K562 (cell line): ENCODE measurements around the gene KIZ. TPM values are rescaled to one million over a fixed set of nuclear protein-coding genes. Genes with fewer than 3 reads are reported as not detected.

Experiments used
- ATAC-seq: fragments of 200-7000 bp; cut with Tn5 transposase; 3 replicates; pipeline ENCODE4 v1.9.1; 2020; ENCODE audit warnings: moderate library complexity
- BruUV-seq: library from RNA; stranded (reverse); fragments of 400-500 nt; replicated peaks from 2 replicates; lab custom pipeline; 2021; lab: Mats Ljungman, UMichigan
- CTCF ChIA-PET: fragments of 300-600 bp; formaldehyde crosslinking; extraction: SDS; loops from one replicate; lab custom pipeline; 2021; ENCODE audit warnings: low intra/inter-chr PET ratio; lab: Yijun Ruan, JAX
- POLR2A ChIA-PET: fragments of 300-600, 350-650 bp; sonication (Branson Sonifier 250); formaldehyde crosslinking; extraction: SDS; loops from one replicate; lab custom pipeline; 2021; ENCODE audit warnings: antibody characterized with exemption, inconsistent platforms; lab: Yijun Ruan, JAX
- DNase-seq, 4 experiments: peaks; one replicate each; pipeline versions ENCODE4 v3.0.0 to v3.0.0-alpha.2; 2011 to 2018; ENCODE audit warnings: low spot score in 3 of 4, mixed read lengths in 3 of 4; ENCODE audit errors: extremely low read depth in 1 of 4
- FAIRE-seq: peaks from 2 replicates; lab custom pipeline; 2011; peaks lifted over from hg19 to GRCh38; lab: Jason Lieb, UNC
- H2AFZ ChIP-seq: 2 replicates; pipeline ENCODE4 v1.6.0; 2011; ENCODE audit warnings: low read depth, low read length, control low read depth, inconsistent platforms
- H3K27ac ChIP-seq: fragments of 200-600 bp; 3 replicates; pipeline ENCODE4 v1.8.0; 2011; ENCODE audit warnings: low read depth, mild to moderate bottlenecking, control low read depth, inconsistent platforms, low read length, moderate library complexity, mixed read lengths; ENCODE audit errors: extremely low read depth
- H3K27me3 ChIP-seq, 2 experiments: fragments of 300-600 bp in 1 of 2; 2 replicates in 1 of 2; 3 replicates in 1 of 2; pipeline versions ENCODE4 v1.6.0 to v1.8.0; 2011; ENCODE audit warnings: inconsistent platforms in 2 of 2, low read length in 2 of 2, mild to moderate bottlenecking in 1 of 2, mixed read lengths in 1 of 2, moderate library complexity in 1 of 2; ENCODE audit not compliant: control insufficient read depth in 2 of 2, insufficient read depth in 2 of 2
- H3K36me3 ChIP-seq: fragments of 300-600 bp; 3 replicates; pipeline ENCODE4 v1.8.0; 2011; ENCODE audit warnings: mild to moderate bottlenecking, low read length, inconsistent platforms; ENCODE audit not compliant: control insufficient read depth, insufficient read depth
- H3K4me1 ChIP-seq, 2 experiments: fragments of 200-600 bp in 1 of 2; replicated peaks in 1 of 2; 2 replicates in 1 of 2; 3 replicates in 1 of 2; pipeline versions ENCODE4 v1.5.1 to v1.8.0; 2011; ENCODE audit warnings: inconsistent platforms in 2 of 2, low read length in 2 of 2, mild to moderate bottlenecking in 1 of 2, mixed read lengths in 1 of 2, moderate library complexity in 1 of 2; ENCODE audit not compliant: control insufficient read depth in 2 of 2, insufficient read depth in 2 of 2
- H3K4me2 ChIP-seq: 2 replicates; pipeline ENCODE4 v1.6.1; 2011; ENCODE audit warnings: low read length, control low read depth, inconsistent platforms, mixed read lengths; ENCODE audit not compliant: insufficient read depth
- H3K4me3 ChIP-seq: fragments of 200-600 bp; sonication (generic), shearing (Covaris generic); 2 replicates; pipeline ENCODE4 v1.5.1; 2016; ENCODE audit warnings: control low read depth, inconsistent platforms
- H3K79me2 ChIP-seq: fragments of 200-600 bp; 3 replicates; pipeline ENCODE4 v1.8.0; 2011; ENCODE audit warnings: low read length, inconsistent platforms; ENCODE audit not compliant: control insufficient read depth, insufficient read depth
- H3K9ac ChIP-seq, 2 experiments: 2 replicates each; pipeline versions ENCODE4 v1.6.0 to v1.6.1; 2011; ENCODE audit warnings: low read depth in 2 of 2, low read length in 2 of 2, control low read depth in 1 of 2, inconsistent platforms in 1 of 2, mild to moderate bottlenecking in 1 of 2, mixed read lengths in 1 of 2; ENCODE audit not compliant: insufficient read depth in 1 of 2
- H3K9me1 ChIP-seq: one replicate; pipeline ENCODE4 v1.6.0; 2011; ENCODE audit warnings: inconsistent platforms, mild to moderate bottlenecking, low read length, moderate library complexity; ENCODE audit not compliant: control insufficient read depth, insufficient read depth
- H3K9me3 ChIP-seq: replicated peaks from 2 replicates; pipeline ENCODE4 v1.5.1; 2011; ENCODE audit warnings: low read depth, low read length, inconsistent platforms; ENCODE audit not compliant: control insufficient read depth, insufficient read depth
- H4K20me1 ChIP-seq: replicated peaks from 2 replicates; pipeline ENCODE4 v1.6.1; 2011; ENCODE audit warnings: low read length, inconsistent platforms, mixed read lengths; ENCODE audit not compliant: control insufficient read depth, insufficient read depth
- DMBX1 ChIP-seq: fragments of 250-450 bp; sonication (Bioruptor Pico); IDR thresholded peaks from 2 replicates; pipeline ENCODE4 v1.8.0; 2022; ENCODE audit warnings: inconsistent platforms, mild to moderate bottlenecking, moderate library complexity, borderline replicate concordance
- EZH2 ChIP-seq: IDR thresholded peaks from 2 replicates; pipeline ENCODE4 v1.6.1; 2012; ENCODE audit warnings: low read depth, mild to moderate bottlenecking, inconsistent platforms, low read length, borderline replicate concordance
- MCM5 ChIP-seq: fragments of 450-650 bp; IDR thresholded peaks from 2 replicates; pipeline ENCODE4 v1.6.1; 2016; ENCODE audit warnings: low read depth
- NFXL1 ChIP-seq: fragments of 450-650 bp; formaldehyde crosslinking; IDR thresholded peaks from 2 replicates; pipeline ENCODE4 v1.4.0; 2021; ENCODE audit warnings: mild to moderate bottlenecking
- PCBP1 ChIP-seq: fragments of 200-400 bp; formaldehyde crosslinking; IDR thresholded peaks from 2 replicates; pipeline ENCODE4 v1.6.1; 2018; ENCODE audit warnings: mild to moderate bottlenecking, low read depth, low read length; ENCODE audit not compliant: poor library complexity, severe bottlenecking
- TRIM28 ChIP-seq: fragments of 450-650 bp; IDR thresholded peaks from 2 replicates; pipeline ENCODE4 v1.6.1; 2017
- U2AF1 ChIP-seq: fragments of 200-400 bp; formaldehyde crosslinking; optimal IDR thresholded peaks from 2 replicates; pipeline ENCODE3; 2017; ENCODE audit warnings: mild to moderate bottlenecking, low read depth, low read length, moderate library complexity
- ZNF274 ChIP-seq: IDR thresholded peaks from 2 replicates; pipeline ENCODE4 v1.6.1; 2011; ENCODE audit warnings: low read depth, mild to moderate bottlenecking, low read length, moderate library complexity, borderline replicate concordance
- WGBS: fragments of 100-300 bp; shearing (Covaris generic); methylation state at CpG from one replicate; pipeline ENCODE4 v1.1.6; 2016; ENCODE audit warnings: low coverage, mixed read lengths; ENCODE audit not compliant: insufficient coverage; ENCODE audit errors: missing lambda C conversion rate; 5-methylcytosine and 5-hydroxymethylcytosine counted together
- in situ Hi-C: fragments of 300-500 bp; cut with MboI; formaldehyde crosslinking; loops from 4 replicates; pipeline ENCODE4 v1.15.0; 2018; ENCODE audit warnings: inconsistent platforms, mixed read lengths
- intact Hi-C: fragments of 100-400 bp; cut with micrococcal nuclease; formaldehyde crosslinking; loops from 2 replicates; pipeline ENCODE4 v1.14.2; 2022
- polyA plus RNA-seq, 8 experiments: library from polyadenylated mRNA; depleted of rRNA in 4 of 8; stranded (reverse) in 5 of 8; unstranded in 3 of 8; fragments of >200 nt; fragmentation: Nextera tagmentation in 2 of 8; fragmentation: Illumina TruSeq in 1 of 8; extraction: Ambion mirVana in 2 of 8; extraction: Trizol in 1 of 8; gene quantifications; 2 replicates each; pipeline versions ENCODE4 v1.2.1 to v1.2.3, GENCODE V29; 2011 to 2014; ENCODE audit warnings: inconsistent platforms in 1 of 8, missing spikeins in 1 of 8
- total RNA-seq, 7 experiments: library from RNA; depleted of rRNA in 6 of 7; stranded (reverse); fragments of >200 nt in 6 of 7; fragmentation: Illumina TruSeq in 2 of 7; extraction: Trizol in 2 of 7; gene quantifications; 2 replicates each; pipeline versions ENCODE4 v1.2.1 to v1.2.3, GENCODE V29; 2011 to 2021; ENCODE audit warnings: low replicate concordance in 1 of 7
- TF ChIP-seq, protein P1 (sequence below): fragments of 250-450 bp; sonication (Bioruptor Pico); IDR thresholded peaks from 2 replicates; pipeline ENCODE4 v1.9.0; 2021; ENCODE audit warnings: mild to moderate bottlenecking
- TF ChIP-seq, protein P2 (sequence below), 2 experiments: fragments of 150-350 bp in 1 of 2; IDR thresholded peaks; 2 replicates each; pipeline ENCODE4 v1.6.1; 2012 to 2016; ENCODE audit warnings: low read depth in 2 of 2, low read length in 2 of 2, mild to moderate bottlenecking in 1 of 2, moderate library complexity in 1 of 2

KIZ gene
- total and polyA plus RNA-seq, 9 of the 15 experiments (the other 6 are each of a cell fraction or from before 2014, with no cell fraction given) = 4.9 to 21.1 (median 13.5) TPM

GRCh38 chr20:21137078-21137477 lies 11.2 kb downstream of the KIZ start:
- ATAC-seq (no peak), FAIRE-seq (no peak), DNase-seq (no peak)
- no peak for TF ChIP-seq EZH2
- TF ChIP-seq, protein P1, sequence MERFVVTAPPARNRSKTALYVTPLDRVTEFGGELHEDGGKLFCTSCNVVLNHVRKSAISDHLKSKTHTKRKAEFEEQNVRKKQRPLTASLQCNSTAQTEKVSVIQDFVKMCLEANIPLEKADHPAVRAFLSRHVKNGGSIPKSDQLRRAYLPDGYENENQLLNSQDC (CRISPR knock-in tag) = no peak
- TF ChIP-seq, protein P2, sequence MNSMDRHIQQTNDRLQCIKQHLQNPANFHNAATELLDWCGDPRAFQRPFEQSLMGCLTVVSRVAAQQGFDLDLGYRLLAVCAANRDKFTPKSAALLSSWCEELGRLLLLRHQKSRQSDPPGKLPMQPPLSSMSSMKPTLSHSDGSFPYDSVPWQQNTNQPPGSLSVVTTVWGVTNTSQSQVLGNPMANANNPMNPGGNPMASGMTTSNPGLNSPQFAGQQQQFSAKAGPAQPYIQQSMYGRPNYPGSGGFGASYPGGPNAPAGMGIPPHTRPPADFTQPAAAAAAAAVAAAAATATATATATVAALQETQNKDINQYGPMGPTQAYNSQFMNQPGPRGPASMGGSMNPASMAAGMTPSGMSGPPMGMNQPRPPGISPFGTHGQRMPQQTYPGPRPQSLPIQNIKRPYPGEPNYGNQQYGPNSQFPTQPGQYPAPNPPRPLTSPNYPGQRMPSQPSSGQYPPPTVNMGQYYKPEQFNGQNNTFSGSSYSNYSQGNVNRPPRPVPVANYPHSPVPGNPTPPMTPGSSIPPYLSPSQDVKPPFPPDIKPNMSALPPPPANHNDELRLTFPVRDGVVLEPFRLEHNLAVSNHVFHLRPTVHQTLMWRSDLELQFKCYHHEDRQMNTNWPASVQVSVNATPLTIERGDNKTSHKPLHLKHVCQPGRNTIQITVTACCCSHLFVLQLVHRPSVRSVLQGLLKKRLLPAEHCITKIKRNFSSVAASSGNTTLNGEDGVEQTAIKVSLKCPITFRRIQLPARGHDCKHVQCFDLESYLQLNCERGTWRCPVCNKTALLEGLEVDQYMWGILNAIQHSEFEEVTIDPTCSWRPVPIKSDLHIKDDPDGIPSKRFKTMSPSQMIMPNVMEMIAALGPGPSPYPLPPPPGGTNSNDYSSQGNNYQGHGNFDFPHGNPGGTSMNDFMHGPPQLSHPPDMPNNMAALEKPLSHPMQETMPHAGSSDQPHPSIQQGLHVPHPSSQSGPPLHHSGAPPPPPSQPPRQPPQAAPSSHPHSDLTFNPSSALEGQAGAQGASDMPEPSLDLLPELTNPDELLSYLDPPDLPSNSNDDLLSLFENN (IDR thresholded peaks at IDR 0.05; ENCODE audit: low read depth in 2 of 2, low read length in 2 of 2) = no peak
- TF ChIP-seq PCBP1 = no peak
- TF ChIP-seq ZNF274 = no peak
- no peak for TF ChIP-seq NFXL1 (CRISPR knock-in tag)
- no peak for TF ChIP-seq MCM5
- no peak for TF ChIP-seq TRIM28
- TF ChIP-seq DMBX1 (CRISPR knock-in tag) = no peak
- no peak for TF ChIP-seq U2AF1
- Histone ChIP-seq H3K79me2 (no peaks in the 10 kb centered on the region), H4K20me1 (no peaks in the 10 kb centered on the region), H3K4me1 (peaks cover 6 to 11% of the 10 kb centered on the region in 2 experiments; a peak in 3 of 5 replicates), H3K27me3 (no peaks in the 10 kb centered on the region), H3K4me2 (no peak overlapping the region), H3K9ac (no peak overlapping the region), H3K9me3 (no peaks in the 10 kb centered on the region), H3K27ac (no peak overlapping the region), H2AFZ (no peak overlapping the region), H3K9me1 (peaks cover 3% of the 10 kb centered on the region), H3K4me3 (no peak overlapping the region), H3K36me3 (peaks cover 13% of the 10 kb centered on the region; the same call in 1 of the 3 replicates)
- no TSS peak for BruUV-seq
- POLR2A ChIA-PET = interaction anchor here (1.3 kb wide), 1 partner anchor 9 kb away, joined by 3 read pairs; no protein-coding TSS in a partner anchor
- in situ Hi-C loops = no loop called here
- CTCF ChIA-PET = no interaction called here
- intact Hi-C loops = no loop called here
- 70% methylated on average over 1 of the region's 1 CpG for WGBS
